ENCODE results near the gene SLCO2A1. TPM values are rescaled to one million over a fixed set of nuclear protein-coding genes. Genes with fewer than 3 reads are reported as not detected.

The SLCO2A1 gene
- total and polyA plus RNA-seq, 2 experiments from 2014 or later: 0.31 to 1.0 TPM

GRCh38 chr3:134067531-134068161 is 37.9 kb upstream of the SLCO2A1 start (continued):
- TF ChIP-seq REST (IDR thresholded peaks at IDR 0.05; ENCODE audit: unreplicated experiment) (no peak), CREB1 (CRISPR knock-in tag; IDR thresholded peaks at IDR 0.05; ENCODE audit: low read depth) (no peak), ETS1 (IDR thresholded peaks at IDR 0.05) (no peak), CTCF (conservative IDR thresholded peaks at IDR 0.05; ENCODE audit: low read depth in 2 of 2) (no peak), JUNB (IDR thresholded peaks at IDR 0.05; ENCODE audit: unreplicated experiment) (no peak)

GRCh38 chr3:134066651-134067530 is 37.2 kb upstream of the SLCO2A1 start:
- H3K27ac ChIP-seq (ENCODE audit: low read depth): no peak overlapping the region
- TF ChIP-seq ETS1 (IDR thresholded peaks at IDR 0.05) (no peak), ZNF331 (CRISPR knock-in tag; IDR thresholded peaks at IDR 0.05; ENCODE audit: low read depth) (no peak), STAT1 (IDR thresholded peaks at IDR 0.05; ENCODE audit: unreplicated experiment) (no peak), JUNB (IDR thresholded peaks at IDR 0.05; ENCODE audit: unreplicated experiment) (no peak), EZH2 (IDR thresholded peaks at IDR 0.05; ENCODE audit: low read depth, unreplicated experiment) (no peak)

More at GRCh38 chr3:134066651-134067530, 37.2 kb upstream of the SLCO2A1 start:
- H3K27ac Mint-ChIP-seq: no peak overlapping the region
- Histone ChIP-seq H3K9me2 (ENCODE audit: insufficient read depth) (no peaks in the 10 kb centered on the region), H3K4me2 (no peak overlapping the region), H2AFZ (no peak overlapping the region), H4K20me1 (replicated peaks; ENCODE audit: insufficient read depth) (no peaks in the 10 kb centered on the region), H3K27me3 (ENCODE audit: insufficient read depth) (no peaks in the 10 kb centered on the region), H3K79me2 (replicated peaks; ENCODE audit: insufficient read depth) (no peaks in the 10 kb centered on the region), H3F3A (replicated peaks; ENCODE audit: low read depth) (no peaks in the 10 kb centered on the region), H3K4me3 (no peak overlapping the region), H3K36me3 (ENCODE audit: insufficient read depth) (no peaks in the 10 kb centered on the region), H3K4me1 (ENCODE audit: insufficient read depth) (no peaks in the 10 kb centered on the region)
- H3K9me3 Mint-ChIP-seq: no peaks in the 10 kb centered on the region
- H3K36me3 Mint-ChIP-seq (ENCODE audit: low read depth): no peaks in the 10 kb centered on the region; the same call in 2 of the 3 replicates
- no peak overlapping the region for H3K4me3 Mint-ChIP-seq
- ATAC-seq (no peak), DNase-seq (ENCODE audit: low spot score) (no peak)
- H3K4me1 Mint-ChIP-seq: no peaks in the 10 kb centered on the region
- H3K27me3 Mint-ChIP-seq (ENCODE audit: insufficient read depth, low read depth, poor library complexity): peaks cover 13% of the 10 kb centered on the region

All from GM23338 (cell line).